RWPE1 (cell line): Measurements from ENCODE around the gene SBF1.

Experiments used
- CTCF ChIA-PET: fragments of 350-600 bp; sonication (Branson Sonifier 250); formaldehyde crosslinking; extraction: SDS; loops from one replicate; lab custom pipeline; 2021; lab: Yijun Ruan, JAX
- POLR2A ChIA-PET: fragments of 400-600 bp; formaldehyde crosslinking; extraction: SDS; loops from one replicate; lab custom pipeline; 2020; ENCODE audit warnings: antibody characterized with exemption; ENCODE audit not compliant: low non-redundant PET; lab: Yijun Ruan, JAX
- DNase-seq: peaks from one replicate; pipeline ENCODE4 v3.0.0; 2012; ENCODE audit warnings: low spot score
- H3K27ac ChIP-seq: fragments of 450-650 bp; 2 replicates; pipeline ENCODE4 v1.5.1; 2017
- TF ChIP-seq, protein P1 (sequence below): fragments of 450-650 bp; conservative IDR thresholded peaks from 2 replicates; pipeline ENCODE4 v1.5.1; 2017; ENCODE audit warnings: low read depth, mild to moderate bottlenecking

The SBF1 gene

DNA sequence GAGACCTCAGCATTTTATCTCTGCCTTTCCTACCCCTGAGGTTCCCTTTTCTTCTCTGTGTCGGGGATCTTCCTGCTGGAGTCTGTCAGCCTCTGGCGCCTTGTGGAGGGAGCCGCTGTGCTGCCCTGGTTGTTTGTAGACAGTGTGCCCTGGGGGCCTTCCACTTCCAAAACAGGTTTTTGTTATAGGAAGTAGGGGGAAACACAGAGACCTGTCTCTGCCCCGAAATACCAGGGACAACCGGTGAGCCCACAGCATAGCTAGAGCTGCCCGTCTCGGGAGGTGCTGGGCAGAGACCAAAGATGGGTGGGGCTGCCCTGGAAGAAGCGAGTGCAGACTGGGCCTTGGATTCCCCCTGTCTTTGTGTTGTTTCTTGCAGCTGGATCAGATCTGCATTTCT, 41.2 kb upstream of the SBF1 start:
- POLR2A ChIA-PET: no interaction called here
- CTCF ChIA-PET: no interaction called here
- no peak for DNase-seq
- peak overlapping the region; percentile 11; the same call in 1 of the 2 replicates for H3K27ac ChIP-seq
- TF ChIP-seq, protein P1, sequence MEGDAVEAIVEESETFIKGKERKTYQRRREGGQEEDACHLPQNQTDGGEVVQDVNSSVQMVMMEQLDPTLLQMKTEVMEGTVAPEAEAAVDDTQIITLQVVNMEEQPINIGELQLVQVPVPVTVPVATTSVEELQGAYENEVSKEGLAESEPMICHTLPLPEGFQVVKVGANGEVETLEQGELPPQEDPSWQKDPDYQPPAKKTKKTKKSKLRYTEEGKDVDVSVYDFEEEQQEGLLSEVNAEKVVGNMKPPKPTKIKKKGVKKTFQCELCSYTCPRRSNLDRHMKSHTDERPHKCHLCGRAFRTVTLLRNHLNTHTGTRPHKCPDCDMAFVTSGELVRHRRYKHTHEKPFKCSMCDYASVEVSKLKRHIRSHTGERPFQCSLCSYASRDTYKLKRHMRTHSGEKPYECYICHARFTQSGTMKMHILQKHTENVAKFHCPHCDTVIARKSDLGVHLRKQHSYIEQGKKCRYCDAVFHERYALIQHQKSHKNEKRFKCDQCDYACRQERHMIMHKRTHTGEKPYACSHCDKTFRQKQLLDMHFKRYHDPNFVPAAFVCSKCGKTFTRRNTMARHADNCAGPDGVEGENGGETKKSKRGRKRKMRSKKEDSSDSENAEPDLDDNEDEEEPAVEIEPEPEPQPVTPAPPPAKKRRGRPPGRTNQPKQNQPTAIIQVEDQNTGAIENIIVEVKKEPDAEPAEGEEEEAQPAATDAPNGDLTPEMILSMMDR: no peak

DNA sequence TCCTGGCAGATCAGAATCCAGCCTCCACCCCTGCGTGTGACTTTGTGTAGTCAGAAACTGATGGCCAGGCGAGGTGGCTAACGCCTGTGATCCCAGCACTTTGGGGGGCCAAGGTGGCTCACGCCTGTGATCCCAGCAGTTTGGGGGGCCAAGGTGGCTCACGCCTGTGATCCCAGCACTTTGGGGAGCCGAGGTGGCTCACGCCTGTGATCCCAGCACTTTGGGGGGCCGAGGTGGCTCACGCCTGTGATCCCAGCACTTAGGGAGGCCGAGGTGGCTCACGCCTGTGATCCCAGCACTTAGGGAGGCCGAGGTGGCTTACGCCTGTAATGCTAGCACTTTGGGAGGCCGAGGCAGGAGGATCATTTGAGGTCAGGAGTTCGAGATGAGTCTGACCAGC, 38.3 kb upstream of the SBF1 start:
- CTCF ChIA-PET: no interaction called here
- POLR2A ChIA-PET: no interaction called here
- DNase-seq: no peak
- TF ChIP-seq, protein P1: no peak
- no peak overlapping the region for H3K27ac ChIP-seq

DNA sequence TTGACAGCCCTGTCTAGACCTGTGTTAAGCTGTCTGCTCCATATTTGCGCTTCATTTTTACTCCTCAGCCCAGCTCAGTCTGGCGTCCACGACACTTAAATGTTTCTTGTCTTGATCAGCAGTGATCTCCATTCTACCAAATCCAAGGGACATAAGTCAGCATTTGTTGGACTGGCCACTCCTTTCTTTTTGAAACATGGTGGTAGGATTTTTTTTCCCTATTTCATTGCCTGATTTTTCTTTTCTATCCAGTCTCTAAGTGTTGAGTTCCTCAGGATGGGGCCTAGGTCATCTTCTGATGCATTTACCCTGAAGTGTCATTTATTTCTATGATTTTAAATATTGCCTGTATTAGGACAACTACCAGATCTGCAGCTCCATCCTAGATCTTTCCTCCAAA, 34.1 kb upstream of the SBF1 start:
- no peak for DNase-seq
- H3K27ac ChIP-seq: no peak overlapping the region
- POLR2A ChIA-PET: no interaction called here
- CTCF ChIA-PET: no interaction called here
- TF ChIP-seq, protein P1: no peak

DNA sequence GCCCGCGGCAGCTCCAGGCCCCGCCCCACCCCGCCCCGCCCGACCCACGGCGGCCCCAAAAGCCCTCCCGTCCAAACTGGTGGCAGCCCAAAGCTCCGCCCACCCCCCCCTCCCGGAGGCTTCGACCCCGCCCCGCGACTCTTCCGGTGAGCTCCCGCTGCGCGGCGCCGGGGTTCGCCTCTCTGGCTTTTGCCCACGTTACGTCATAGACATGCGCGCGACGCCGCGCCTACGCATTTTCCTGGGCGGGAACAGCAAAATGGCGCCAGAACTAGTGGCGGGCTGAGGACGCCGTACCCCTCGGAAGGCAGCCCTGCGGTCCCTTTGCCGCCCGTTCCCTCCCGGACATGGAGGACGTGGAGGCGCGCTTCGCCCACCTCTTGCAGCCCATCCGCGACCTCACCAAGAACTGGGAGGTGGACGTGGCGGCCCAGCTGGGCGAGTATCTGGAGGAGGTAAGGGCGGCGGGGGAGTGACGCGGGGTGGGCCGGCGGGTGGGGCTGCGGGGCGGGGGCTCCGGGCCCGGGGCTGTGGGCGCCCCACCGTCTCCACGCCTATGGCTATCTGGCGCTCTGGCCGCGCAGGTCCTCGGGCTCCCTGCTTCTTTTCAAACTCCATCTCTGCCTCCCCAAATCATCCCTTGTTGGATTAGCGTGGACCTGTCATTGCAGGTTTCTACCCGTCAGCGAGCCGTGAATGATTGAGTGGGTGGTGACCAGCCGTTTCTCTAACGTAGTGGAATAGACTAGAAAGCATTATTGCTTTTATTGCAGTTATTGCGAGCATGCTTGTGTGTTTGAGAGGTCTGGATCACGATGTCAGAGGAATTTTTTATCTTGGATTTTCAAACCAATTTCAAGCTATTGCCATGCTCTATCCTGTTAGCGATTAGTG, 33.4 kb upstream of the SBF1 start, which contains the start of gene NCAPH2:
Gene NCAPH2 (plus strand): TSS at position 234 of the 894 bp plus-strand sequence. CDS start 114 bp downstream, at position 348.
- ChIA-PET POLR2A (interaction anchor here (0.6 to 0.8 kb wide), 3 partner anchors 15 to 55 kb away, joined by 4 to 5 read pairs (median 4); partner anchors contain the start of gene SCO2), CTCF (no interaction called here)
- H3K27ac ChIP-seq: peak within 1 kb of the TSS; percentile 91
- TF ChIP-seq, protein P1: no peak
- peak; percentile 99 for DNase-seq

DNA sequence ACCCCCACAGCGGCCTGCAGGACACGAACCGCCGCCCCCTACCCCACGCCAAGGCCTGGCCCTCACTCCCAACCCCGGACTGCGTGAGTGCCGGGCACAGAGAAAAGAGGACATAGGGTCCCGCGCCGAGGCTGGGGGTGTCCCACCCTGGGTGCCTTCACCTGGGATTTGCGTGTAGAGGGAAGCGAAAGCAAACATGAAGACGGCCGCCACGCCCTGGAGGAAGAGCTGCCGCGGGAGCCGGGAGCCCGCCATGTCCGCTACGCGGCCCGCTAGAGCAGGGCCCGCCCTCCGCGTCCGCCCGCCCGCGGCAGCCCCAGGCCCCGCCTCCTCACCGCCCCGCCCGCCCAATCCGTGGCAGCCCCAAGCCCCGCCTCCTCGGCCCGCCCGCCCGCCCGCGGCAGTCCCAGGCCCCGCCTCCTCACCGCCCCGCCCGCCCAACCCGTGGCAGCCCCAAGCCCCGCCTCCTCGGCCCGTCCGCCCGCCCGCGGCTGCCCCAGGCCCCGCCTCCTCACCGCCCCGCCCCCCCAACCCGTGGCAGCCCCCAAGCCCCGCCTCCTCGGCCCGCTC, 32.7 kb upstream of the SBF1 start, which contains the start of gene LMF2:
Gene LMF2 (minus strand): TSS at position 282 of the 570 bp plus-strand sequence. CDS start 27 bp downstream, at position 255.
- CTCF ChIA-PET: no interaction called here
- peak within 1 kb of the TSS; percentile 91 for H3K27ac ChIP-seq
- DNase-seq: peak; percentile 83
- TF ChIP-seq, protein P1: no peak
- POLR2A ChIA-PET: interaction anchor here (0.6 to 0.8 kb wide), 2 partner anchors 14 to 18 kb away, joined by 4 to 5 read pairs; partner anchors contain the start of gene SCO2

DNA sequence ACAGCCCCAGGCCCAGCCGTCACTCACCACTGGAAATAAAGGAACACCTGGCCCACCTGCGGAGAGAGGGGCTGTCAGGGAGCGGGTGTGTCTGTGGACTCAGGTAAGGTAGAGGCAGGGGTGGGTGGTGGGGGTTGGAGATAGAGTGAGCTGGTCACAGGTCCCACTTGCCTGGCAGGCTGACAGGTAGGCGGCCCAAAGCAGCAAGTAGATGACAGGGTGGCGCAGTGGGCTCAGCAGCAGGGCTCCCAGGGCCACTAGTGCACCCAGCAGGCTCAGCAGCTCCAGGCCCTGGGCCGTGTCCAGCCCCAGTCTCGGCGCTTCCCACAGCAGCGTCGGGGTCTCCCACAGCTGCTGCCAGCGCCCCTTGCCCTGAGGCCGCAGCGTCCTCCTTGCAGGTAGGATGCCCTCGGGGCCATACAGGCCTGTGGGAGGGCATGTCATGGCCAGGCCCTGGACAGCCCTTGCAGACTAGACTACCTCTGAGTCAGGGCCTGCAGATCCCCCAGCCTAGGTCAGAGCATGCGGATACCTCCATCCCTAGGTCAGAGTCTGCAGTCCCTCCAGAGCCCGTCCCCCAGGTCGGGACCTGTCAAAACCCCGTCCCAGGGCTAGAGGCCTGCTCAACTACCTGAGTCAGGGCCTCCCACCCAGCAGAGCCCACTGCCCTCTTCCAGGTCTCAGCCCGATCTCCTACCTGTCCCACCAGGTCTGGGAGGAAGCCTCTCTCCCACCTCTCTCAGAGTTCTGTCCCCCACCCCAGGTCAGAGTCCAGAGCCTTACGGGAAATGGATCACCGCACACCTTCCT, 32.0 kb upstream of the SBF1 start:
- DNase-seq: no peak
- POLR2A ChIA-PET: no interaction called here
- CTCF ChIA-PET: no interaction called here
- peak overlapping the region; percentile 84 for H3K27ac ChIP-seq
- TF ChIP-seq, protein P1: no peak
